HepG2 (cell line): Measurements from ENCODE around the gene LILRB2. TPM values are rescaled to one million over a fixed set of nuclear protein-coding genes. Genes with fewer than 3 reads are reported as not detected.

Source experiments
- microRNA-seq: library from miRNA; unstranded; fragments of <30 nt; microRNA quantifications from one replicate; pipeline ENCODE4, GENCODE V29; 2020
- polyA plus RNA-seq, 8 experiments: library from polyadenylated mRNA; depleted of rRNA in 3 of 8; stranded (reverse) in 7 of 8; unstranded in 1 of 8; fragments of >200 nt; fragmentation: Illumina TruSeq in 4 of 8; extraction: Trizol in 4 of 8; gene quantifications; 2 replicates each; pipeline versions ENCODE4 v1.2.1 to v1.2.3, GENCODE V29; 2011 to 2016; ENCODE audit warnings: low read depth in 4 of 8, missing spikeins in 1 of 8, mixed read lengths in 1 of 8; ENCODE audit not compliant: insufficient read depth in 1 of 8
- small RNA-seq, 3 experiments: library from RNA; depleted of rRNA; stranded (forward); fragments of <200 nt; gene quantifications; one replicate each; pipeline ENCODE3, GENCODE V24; 2012; ENCODE audit warnings: low read depth in 2 of 3, low replicate concordance in 1 of 3; ENCODE audit not compliant: insufficient read length in 3 of 3, insufficient read depth in 2 of 3
- total RNA-seq, 5 experiments: library from RNA; depleted of rRNA; stranded (reverse); fragments of >200 nt; fragmentation: Illumina TruSeq; extraction: Trizol; gene quantifications; 2 replicates each; pipeline ENCODE4 v1.2.3, GENCODE V29; 2016; ENCODE audit warnings: low read depth in 1 of 5

Gene LILRB2
- total and polyA plus RNA-seq, 2 of the 13 experiments (the other 11 are each of a cell fraction or from before 2014, with no cell fraction given), result not detected

Small RNAs within 50 kb of the gene (microRNA-seq; reads per million reads assigned to microRNA genes)
- not detected for gene MIR4752

Small RNAs within 50 kb of the gene (small RNA-seq; reads per million reads assigned to genes)
- gene AC245884.12 (0 reads per million in 3 experiments), gene MIR4752 (0 reads per million in 3 experiments), gene RNU6-1307P (0 reads per million in 3 experiments)

Other genes with a start within 250 kb of the LILRB2 start
- not detected in 2 replicates for gene VSTM1, start 217.2 kb downstream of the LILRB2 start, total RNA-seq (2016; rRNA removed; fragmentation: Illumina TruSeq; extraction: Trizol)
- not detected in 2 replicates for gene VSTM1, start 217.2 kb downstream of the LILRB2 start, polyA plus RNA-seq (2011; rRNA removed)
- gene TARM1, start 199.7 kb downstream of the LILRB2 start, total RNA-seq (2016; rRNA removed; fragmentation: Illumina TruSeq; extraction: Trizol), result not detected in 2 replicates
- gene TARM1, start 199.7 kb downstream of the LILRB2 start, polyA plus RNA-seq (2011; rRNA removed), result not detected in 2 replicates
- not detected in 2 replicates for gene OSCAR, start 180.3 kb downstream of the LILRB2 start, total RNA-seq (2016; rRNA removed; fragmentation: Illumina TruSeq; extraction: Trizol)
- gene OSCAR, start 180.3 kb downstream of the LILRB2 start, polyA plus RNA-seq (2011; rRNA removed), result 1.9 and 2.8 TPM in 2 replicates
- gene NDUFA3, start 178.3 kb downstream of the LILRB2 start, total RNA-seq (2016; rRNA removed; fragmentation: Illumina TruSeq; extraction: Trizol), result 70.9 and 75.4 TPM in 2 replicates
- 31.6 and 33.7 TPM in 2 replicates for gene NDUFA3, start 178.3 kb downstream of the LILRB2 start, polyA plus RNA-seq (2011; rRNA removed)
- 10.7 and 13.5 TPM in 2 replicates for gene TFPT, start 165.5 kb downstream of the LILRB2 start, total RNA-seq (2016; rRNA removed; fragmentation: Illumina TruSeq; extraction: Trizol)
- 8.4 and 8.6 TPM in 2 replicates for gene TFPT, start 165.5 kb downstream of the LILRB2 start, polyA plus RNA-seq (2011; rRNA removed)
- gene PRPF31, start 165.4 kb downstream of the LILRB2 start, total RNA-seq (2016; rRNA removed; fragmentation: Illumina TruSeq; extraction: Trizol), result 63.8 and 68.9 TPM in 2 replicates
- 23.8 and 29.5 TPM in 2 replicates for gene PRPF31, start 165.4 kb downstream of the LILRB2 start, polyA plus RNA-seq (2011; rRNA removed)
- gene CNOT3, start 143.3 kb downstream of the LILRB2 start, total RNA-seq (2016; rRNA removed; fragmentation: Illumina TruSeq; extraction: Trizol), result 5.8 and 7.6 TPM in 2 replicates
- 4.3 and 4.9 TPM in 2 replicates for gene CNOT3, start 143.3 kb downstream of the LILRB2 start, polyA plus RNA-seq (2011; rRNA removed)
- 3.8 and 4.0 TPM in 2 replicates for gene LENG1, start 121.4 kb downstream of the LILRB2 start, total RNA-seq (2016; rRNA removed; fragmentation: Illumina TruSeq; extraction: Trizol)
- gene LENG1, start 121.4 kb downstream of the LILRB2 start, polyA plus RNA-seq (2011; rRNA removed), result 1.8 and 2.0 TPM in 2 replicates
- gene TMC4, start 108.0 kb downstream of the LILRB2 start, total RNA-seq (2016; rRNA removed; fragmentation: Illumina TruSeq; extraction: Trizol), result 0.24 TPM in 1 of 2 replicates, not detected in the other
- 0.13 and 0.35 TPM in 2 replicates for gene TMC4, start 108.0 kb downstream of the LILRB2 start, polyA plus RNA-seq (2011; rRNA removed)
- 9.0 and 22.2 TPM in 2 replicates for gene MBOAT7, start 91.5 kb downstream of the LILRB2 start, total RNA-seq (2016; rRNA removed; fragmentation: Illumina TruSeq; extraction: Trizol)
- gene MBOAT7, start 91.5 kb downstream of the LILRB2 start, polyA plus RNA-seq (2011; rRNA removed), result 25.5 and 42.2 TPM in 2 replicates
- gene TSEN34, start 89.8 kb downstream of the LILRB2 start, total RNA-seq (2016; rRNA removed; fragmentation: Illumina TruSeq; extraction: Trizol), result 64.8 and 65.4 TPM in 2 replicates
- gene TSEN34, start 89.8 kb downstream of the LILRB2 start, polyA plus RNA-seq (2011; rRNA removed), result 55.1 and 62.6 TPM in 2 replicates
- 1,411 and 1,450 TPM in 2 replicates for gene RPS9, start 80.3 kb downstream of the LILRB2 start, total RNA-seq (2016; rRNA removed; fragmentation: Illumina TruSeq; extraction: Trizol)
- gene RPS9, start 80.3 kb downstream of the LILRB2 start, polyA plus RNA-seq (2011; rRNA removed), result 2,903 and 3,161 TPM in 2 replicates
- not detected in 2 replicates for gene LILRB3, start 58.1 kb downstream of the LILRB2 start, total RNA-seq (2016; rRNA removed; fragmentation: Illumina TruSeq; extraction: Trizol)
- gene LILRB3, start 58.1 kb downstream of the LILRB2 start, polyA plus RNA-seq (2011; rRNA removed), result 0.10 and 0.22 TPM in 2 replicates
- not detected in 2 replicates for gene LILRA6, start 38.3 kb downstream of the LILRB2 start, total RNA-seq (2016; rRNA removed; fragmentation: Illumina TruSeq; extraction: Trizol)
- not detected in 2 replicates for gene LILRA6, start 38.3 kb downstream of the LILRB2 start, polyA plus RNA-seq (2011; rRNA removed)
- not detected in 2 replicates for gene LILRB5, start 23.8 kb downstream of the LILRB2 start, total RNA-seq (2016; rRNA removed; fragmentation: Illumina TruSeq; extraction: Trizol)
- gene LILRB5, start 23.8 kb downstream of the LILRB2 start, polyA plus RNA-seq (2011; rRNA removed), result not detected in 2 replicates
- gene LILRA5, start 32.1 kb upstream of the LILRB2 start, total RNA-seq (2016; rRNA removed; fragmentation: Illumina TruSeq; extraction: Trizol), result not detected in 2 replicates
- not detected in 2 replicates for gene LILRA5, start 32.1 kb upstream of the LILRB2 start, polyA plus RNA-seq (2011; rRNA removed)
- not detected in 2 replicates for gene LILRA4, start 58.1 kb upstream of the LILRB2 start, total RNA-seq (2016; rRNA removed; fragmentation: Illumina TruSeq; extraction: Trizol)
- 0.07 and 0.72 TPM in 2 replicates for gene LILRA4, start 58.1 kb upstream of the LILRB2 start, polyA plus RNA-seq (2011; rRNA removed)
- gene LAIR1, start 83.8 kb upstream of the LILRB2 start, total RNA-seq (2016; rRNA removed; fragmentation: Illumina TruSeq; extraction: Trizol), result 0.70 and 1.2 TPM in 2 replicates
- gene LAIR1, start 83.8 kb upstream of the LILRB2 start, polyA plus RNA-seq (2011; rRNA removed), result 0.75 and 1.1 TPM in 2 replicates
- gene TTYH1, start 134.4 kb upstream of the LILRB2 start, total RNA-seq (2016; rRNA removed; fragmentation: Illumina TruSeq; extraction: Trizol), result 10.6 and 19.9 TPM in 2 replicates
- 6.9 and 8.9 TPM in 2 replicates for gene TTYH1, start 134.4 kb upstream of the LILRB2 start, polyA plus RNA-seq (2011; rRNA removed)
- 5.8 and 14.3 TPM in 2 replicates for gene LENG8, start 168.1 kb upstream of the LILRB2 start, total RNA-seq (2016; rRNA removed; fragmentation: Illumina TruSeq; extraction: Trizol)
- gene LENG8, start 168.1 kb upstream of the LILRB2 start, polyA plus RNA-seq (2011; rRNA removed), result 38.3 and 41.9 TPM in 2 replicates
- gene LENG9, start 182.7 kb upstream of the LILRB2 start, total RNA-seq (2016; rRNA removed; fragmentation: Illumina TruSeq; extraction: Trizol), result 1.5 and 2.9 TPM in 2 replicates
- gene LENG9, start 182.7 kb upstream of the LILRB2 start, polyA plus RNA-seq (2011; rRNA removed), result 0.75 and 1.2 TPM in 2 replicates
- gene CDC42EP5, start 192.2 kb upstream of the LILRB2 start, total RNA-seq (2016; rRNA removed; fragmentation: Illumina TruSeq; extraction: Trizol), result 0.83 and 1.6 TPM in 2 replicates
- gene CDC42EP5, start 192.2 kb upstream of the LILRB2 start, polyA plus RNA-seq (2011; rRNA removed), result 0.34 and 0.41 TPM in 2 replicates
- gene LAIR2, start 221.7 kb upstream of the LILRB2 start, total RNA-seq (2016; rRNA removed; fragmentation: Illumina TruSeq; extraction: Trizol), result 0.76 and 1.3 TPM in 2 replicates
- gene LAIR2, start 221.7 kb upstream of the LILRB2 start, polyA plus RNA-seq (2011; rRNA removed), result 1.9 and 3.6 TPM in 2 replicates